PFSK-1 (cell line): Measurements from ENCODE around the gene OS9.

Source experiments
- FOXP2 ChIP-seq: optimal IDR thresholded peaks from 2 replicates; pipeline ENCODE3; 2011; ENCODE audit warnings: borderline replicate concordance, control low read depth, inconsistent platforms; ENCODE audit not compliant: insufficient read depth; ENCODE audit errors: extremely low read length, extremely low read depth
- POLR2AphosphoS5 ChIP-seq: IDR thresholded peaks from 2 replicates; pipeline ENCODE4 v1.6.1; 2012; ENCODE audit warnings: low read depth, mild to moderate bottlenecking, control low read depth, low read length, moderate library complexity
- REST ChIP-seq, 2 experiments: IDR thresholded peaks; 2 replicates each; pipeline versions ENCODE4 v1.6.1 to v1.8.0; 2011 to 2012; ENCODE audit warnings: low read depth in 2 of 2, low read length in 2 of 2, control low read depth in 1 of 2, inconsistent platforms in 1 of 2, mild to moderate bottlenecking in 1 of 2, moderate library complexity in 1 of 2; ENCODE audit not compliant: insufficient read depth in 1 of 2
- SIN3A ChIP-seq: IDR thresholded peaks from 2 replicates; pipeline ENCODE4 v1.6.1; 2012; ENCODE audit warnings: mild to moderate bottlenecking, low read length, moderate library complexity, borderline replicate concordance; ENCODE audit not compliant: insufficient read depth
- TAF1 ChIP-seq: IDR thresholded peaks from 2 replicates; pipeline ENCODE4 v1.6.1; 2012; ENCODE audit warnings: low read length, control low read depth, borderline replicate concordance; ENCODE audit not compliant: insufficient read depth

Gene OS9

GRCh38 chr12:57739914-57740538 is 46.1 kb downstream of the OS9 start:
- TF ChIP-seq REST (IDR thresholded peaks at IDR 0.05; ENCODE audit: insufficient read depth in 1 of 2, low read depth in 2 of 2, low read length in 2 of 2), result no peak
- TF ChIP-seq TAF1, result no peak
- no peak for TF ChIP-seq POLR2AphosphoS5

GRCh38 chr12:57740656-57741412 is 46.9 kb downstream of the OS9 start:
- TF ChIP-seq POLR2AphosphoS5, result no peak
- TF ChIP-seq TAF1, result no peak
- no peak for TF ChIP-seq SIN3A
- TF ChIP-seq REST (IDR thresholded peaks at IDR 0.05; ENCODE audit: insufficient read depth in 1 of 2, low read depth in 2 of 2, low read length in 2 of 2), result no peak
- TF ChIP-seq FOXP2, result no peak

- TF ChIP-seq SIN3A, result no peak
- no peak for TF ChIP-seq TAF1
- TF ChIP-seq FOXP2, result no peak
- no peak for TF ChIP-seq POLR2AphosphoS5
- no peak for TF ChIP-seq REST (IDR thresholded peaks at IDR 0.05; ENCODE audit: insufficient read depth in 1 of 2, low read depth in 2 of 2, low read length in 2 of 2)
These were observed 47.5 kb downstream of the OS9 start for GRCh38 chr12:57741413-57741789.

GRCh38 chr12:57741844-57742738 is 48.2 kb downstream of the OS9 start:
- TF ChIP-seq TAF1 (no peak), REST (IDR thresholded peaks at IDR 0.05; ENCODE audit: insufficient read depth in 1 of 2, low read depth in 2 of 2, low read length in 2 of 2) (no peak), POLR2AphosphoS5 (no peak), FOXP2 (no peak), SIN3A (no peak)
